ENCODE results near the gene MPHOSPH10. TPM values are rescaled to one million over a fixed set of nuclear protein-coding genes. Genes with fewer than 3 reads are reported as not detected.

The MPHOSPH10 gene
- total and polyA plus RNA-seq, 2 of the 13 experiments (the other 11 are each of a cell fraction or from before 2014, with no cell fraction given), result 37.8 to 137 TPM

GRCh38 chr2:71150082-71150816 is 19.8 kb downstream of the MPHOSPH10 start (continued):
- TF ChIP-seq ONECUT2 (CRISPR knock-in tag; IDR thresholded peaks at IDR 0.05) (no peak), EZH2 (conservative IDR thresholded peaks at IDR 0.05; ENCODE audit: low read depth, low read length) (no peak), ZNF878 (CRISPR knock-in tag; IDR thresholded peaks at IDR 0.05) (no peak), ZNF564 (CRISPR knock-in tag; IDR thresholded peaks at IDR 0.05) (no peak), MEIS2 (CRISPR knock-in tag; IDR thresholded peaks at IDR 0.05) (no peak), NR2C2 (CRISPR knock-in tag; IDR thresholded peaks at IDR 0.05; ENCODE audit: borderline replicate concordance) (no peak), RBM22 (optimal IDR thresholded peaks at IDR 0.05; ENCODE audit: low read length) (peak; percentile 96), KDM5A (IDR thresholded peaks at IDR 0.05; ENCODE audit: borderline replicate concordance, low read length) (no peak), AGO2 (optimal IDR thresholded peaks at IDR 0.05; ENCODE audit: low read depth, low read length) (peak; percentile 50), ZC3H13 (CRISPR knock-in tag; IDR thresholded peaks at IDR 0.05) (peak; percentile 26; the same call in 1 of the 2 replicates), MXD4 (CRISPR knock-in tag; IDR thresholded peaks at IDR 0.05) (no peak), POLR2A (IDR thresholded peaks at IDR 0.05; ENCODE audit: insufficient read depth in 1 of 2, low read depth in 2 of 2, low read length in 2 of 2) (peak; percentile 34 to 39; a peak in 2 of 4 replicates), ZNF546 (CRISPR knock-in tag; conservative IDR thresholded peaks at IDR 0.05) (no peak)
- TF ChIP-seq, protein P1, sequence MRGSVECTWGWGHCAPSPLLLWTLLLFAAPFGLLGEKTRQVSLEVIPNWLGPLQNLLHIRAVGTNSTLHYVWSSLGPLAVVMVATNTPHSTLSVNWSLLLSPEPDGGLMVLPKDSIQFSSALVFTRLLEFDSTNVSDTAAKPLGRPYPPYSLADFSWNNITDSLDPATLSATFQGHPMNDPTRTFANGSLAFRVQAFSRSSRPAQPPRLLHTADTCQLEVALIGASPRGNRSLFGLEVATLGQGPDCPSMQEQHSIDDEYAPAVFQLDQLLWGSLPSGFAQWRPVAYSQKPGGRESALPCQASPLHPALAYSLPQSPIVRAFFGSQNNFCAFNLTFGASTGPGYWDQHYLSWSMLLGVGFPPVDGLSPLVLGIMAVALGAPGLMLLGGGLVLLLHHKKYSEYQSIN (CRISPR knock-in tag; IDR thresholded peaks at IDR 0.05; ENCODE audit: borderline replicate concordance), result no peak
